Measurements from ENCODE around the gene RFPL4AL1. TPM values are rescaled to one million over a fixed set of nuclear protein-coding genes. Genes with fewer than 3 reads are reported as not detected.

The RFPL4AL1 gene
- total and polyA plus RNA-seq, 2 donors, result not detected

- DNase-seq (ENCODE audit: extremely low spot score), result no peak
- no peaks in the 10 kb centered on the region for H3K36me3 ChIP-seq (ENCODE audit: insufficient read depth)
- H3K4me3 ChIP-seq (ENCODE audit: low read depth, low read length), result no peak overlapping the region
- WGBS, result 89% methylated on average over 11 of the region's 11 CpGs
- H3K4me1 ChIP-seq (ENCODE audit: insufficient read depth), result no peaks in the 10 kb centered on the region
- no peak overlapping the region for H3K27ac ChIP-seq (ENCODE audit: low read depth)
Measured at GRCh38 chr19:55795021-55795420, 26.1 kb downstream of the RFPL4AL1 start.

DNA sequence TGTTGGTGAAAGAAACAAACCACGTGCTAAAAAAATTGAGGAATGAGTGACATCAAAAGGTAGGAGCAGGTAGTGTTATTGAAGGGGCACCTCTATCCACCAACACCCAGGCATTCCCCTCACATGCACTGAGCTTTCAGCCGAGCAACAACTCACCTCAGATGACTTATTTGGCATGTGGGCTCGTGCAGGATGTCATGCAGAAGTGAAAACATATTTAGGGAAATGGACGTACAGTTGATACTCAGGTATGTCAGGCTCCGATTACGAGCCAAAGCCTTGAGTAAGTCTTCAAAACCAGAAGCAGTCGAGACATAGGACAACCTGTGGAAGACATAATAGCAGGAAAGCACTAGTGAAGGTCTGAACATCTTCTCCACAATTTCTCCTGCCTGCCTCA is 32.5 kb downstream of the RFPL4AL1 start:
- Histone ChIP-seq H3K36me3 (ENCODE audit: insufficient read depth) (no peaks in the 10 kb centered on the region), H3K4me3 (ENCODE audit: low read depth, low read length) (no peak overlapping the region), H3K27ac (ENCODE audit: low read depth) (no peak overlapping the region), H3K4me1 (ENCODE audit: insufficient read depth) (no peaks in the 10 kb centered on the region)
- DNase-seq (ENCODE audit: extremely low spot score), result no peak
- 66% methylated on average over 7 of the region's 7 CpGs for WGBS

GRCh38 chr19:55802281-55802680 is 33.4 kb downstream of the RFPL4AL1 start:
- no peak overlapping the region for H3K27ac ChIP-seq (ENCODE audit: low read depth)
- H3K36me3 ChIP-seq (ENCODE audit: insufficient read depth), result no peaks in the 10 kb centered on the region
- no peak overlapping the region for H3K4me3 ChIP-seq (ENCODE audit: low read depth, low read length)
- no peaks in the 10 kb centered on the region for H3K4me1 ChIP-seq (ENCODE audit: insufficient read depth)
- WGBS, result 89% methylated on average over 2 of the region's 2 CpGs
- DNase-seq (ENCODE audit: extremely low spot score), result no peak

DNA sequence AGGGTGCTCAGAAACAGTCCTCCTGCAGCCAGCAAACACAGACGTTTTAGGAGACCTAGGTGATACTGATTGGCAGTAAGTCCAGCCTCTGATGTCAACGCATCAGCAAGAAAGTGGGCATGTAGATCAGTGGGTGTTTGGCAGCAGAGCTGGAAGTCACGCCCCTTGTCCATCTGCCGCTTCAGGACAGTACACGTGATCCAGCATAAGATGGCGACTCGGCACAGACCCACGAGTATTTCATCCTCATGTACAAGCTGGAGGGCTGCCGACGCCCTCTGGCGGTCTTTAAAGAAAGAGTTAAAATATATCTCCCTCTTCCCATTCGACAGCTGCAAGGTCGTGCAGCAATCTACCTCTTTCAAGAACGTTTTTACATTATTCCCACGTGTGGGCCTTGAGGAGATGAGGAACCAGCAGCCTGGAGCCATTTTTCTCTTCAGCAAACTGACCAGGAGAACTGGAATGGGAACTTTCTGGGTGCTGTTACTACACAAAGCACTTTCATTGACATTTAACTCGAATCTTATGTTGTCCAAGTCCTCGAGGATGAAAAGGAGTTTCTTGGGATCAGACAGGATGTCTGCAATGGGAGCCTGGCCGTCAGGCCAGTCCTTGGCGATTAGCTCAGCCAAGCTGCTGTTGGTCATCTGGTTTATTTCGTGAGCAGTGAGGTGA is 40.6 kb downstream of the RFPL4AL1 start:
- no peak for DNase-seq (ENCODE audit: extremely low spot score)

GRCh38 chr19:55811340-55811739 is 42.4 kb downstream of the RFPL4AL1 start:
- no peaks in the 10 kb centered on the region for H3K4me1 ChIP-seq (ENCODE audit: insufficient read depth)
- no peak overlapping the region for H3K4me3 ChIP-seq (ENCODE audit: low read depth, low read length)
- no peak for DNase-seq (ENCODE audit: extremely low spot score)
- no peaks in the 10 kb centered on the region for H3K36me3 ChIP-seq (ENCODE audit: insufficient read depth)
- 70% methylated on average over 3 of the region's 3 CpGs for WGBS
- H3K27ac ChIP-seq (ENCODE audit: low read depth), result no peak overlapping the region

More for the DNA sequence above, 40.6 kb downstream of the RFPL4AL1 start:
- Histone ChIP-seq H3K4me3 (ENCODE audit: low read depth, low read length) (no peak overlapping the region), H3K27ac (ENCODE audit: low read depth) (no peak overlapping the region), H3K4me1 (ENCODE audit: insufficient read depth) (no peaks in the 10 kb centered on the region), H3K36me3 (ENCODE audit: insufficient read depth) (no peaks in the 10 kb centered on the region)
- WGBS, result 31% methylated on average over 20 of the region's 20 CpGs

- WGBS, result 52% methylated on average over 7 of the region's 7 CpGs
- no peak for DNase-seq (ENCODE audit: extremely low spot score)
- H3K27ac ChIP-seq (ENCODE audit: low read depth), result no peak overlapping the region
- no peaks in the 10 kb centered on the region for H3K36me3 ChIP-seq (ENCODE audit: insufficient read depth)
- H3K4me1 ChIP-seq (ENCODE audit: insufficient read depth), result no peaks in the 10 kb centered on the region
- H3K4me3 ChIP-seq (ENCODE audit: low read depth, low read length), result no peak overlapping the region
Measured at GRCh38 chr19:55812449-55812848, 43.5 kb downstream of the RFPL4AL1 start.

DNA sequence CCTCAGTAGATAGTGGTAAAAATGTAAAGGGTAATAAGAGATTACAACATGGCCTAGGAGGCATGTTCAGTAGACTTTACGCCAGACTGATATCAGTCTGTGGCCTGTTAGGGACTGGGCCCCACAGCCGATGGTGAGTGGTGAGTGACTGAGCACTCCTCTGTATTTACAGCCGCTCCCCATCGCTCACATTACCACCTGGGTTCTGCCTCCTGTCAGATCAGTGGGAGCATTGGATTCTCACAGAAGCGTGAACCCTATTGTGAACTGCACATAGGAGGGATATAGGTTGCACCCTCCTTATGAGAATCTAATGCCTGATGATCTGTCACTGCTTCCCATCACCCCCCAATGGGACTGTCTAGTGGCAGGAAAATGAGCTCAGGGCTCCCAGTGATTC is 45.0 kb downstream of the RFPL4AL1 start:
- 89% methylated on average over 5 of the region's 5 CpGs for WGBS
- no peaks in the 10 kb centered on the region for H3K36me3 ChIP-seq (ENCODE audit: insufficient read depth)
- no peak for DNase-seq (ENCODE audit: extremely low spot score)

DNA sequence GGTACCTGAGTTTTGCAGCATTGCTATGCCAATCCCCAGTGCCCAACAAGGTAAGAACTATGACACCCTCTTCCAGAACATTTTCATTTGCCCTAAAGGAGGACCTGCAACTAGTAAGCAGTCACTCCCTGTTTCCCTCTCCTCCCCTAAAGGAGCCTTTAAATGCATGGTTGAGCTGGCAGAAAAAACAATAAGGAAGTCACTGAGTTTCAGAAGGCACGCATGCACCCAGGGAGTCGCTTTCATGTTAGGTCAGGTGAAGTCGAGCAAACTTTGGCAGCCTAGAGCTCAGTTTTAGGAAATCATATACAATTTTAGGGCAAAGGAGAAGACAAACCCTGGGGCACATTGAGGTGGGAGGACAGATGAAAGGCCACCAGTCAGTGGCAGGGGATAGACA is 51.1 kb downstream of the RFPL4AL1 start:
- Histone ChIP-seq H3K36me3 (ENCODE audit: insufficient read depth) (no peaks in the 10 kb centered on the region), H3K27ac (ENCODE audit: low read depth) (no peak overlapping the region), H3K4me1 (ENCODE audit: insufficient read depth) (no peaks in the 10 kb centered on the region), H3K4me3 (ENCODE audit: low read depth, low read length) (no peak overlapping the region)
- 81% methylated on average over 3 of the region's 3 CpGs for WGBS
- no peak for DNase-seq (ENCODE audit: extremely low spot score)

More for the DNA sequence above, 45.0 kb downstream of the RFPL4AL1 start:
- Histone ChIP-seq H3K27ac (ENCODE audit: low read depth) (no peak overlapping the region), H3K4me1 (ENCODE audit: insufficient read depth) (no peaks in the 10 kb centered on the region), H3K4me3 (ENCODE audit: low read depth, low read length) (no peak overlapping the region)

Other genes with a start within 250 kb of the RFPL4AL1 start
- not detected for gene SBK2, start 232.0 kb upstream of the RFPL4AL1 start, total RNA-seq
- not detected for gene SBK2, start 232.0 kb upstream of the RFPL4AL1 start, polyA plus RNA-seq
- not detected for gene SBK3, start 223.6 kb upstream of the RFPL4AL1 start, total RNA-seq
- 0.72 TPM for gene SBK3, start 223.6 kb upstream of the RFPL4AL1 start, polyA plus RNA-seq
- gene ZNF579, start 188.3 kb upstream of the RFPL4AL1 start, total RNA-seq, result 1.6 TPM
- 10.8 TPM for gene ZNF579, start 188.3 kb upstream of the RFPL4AL1 start, polyA plus RNA-seq
- 2.3 TPM for gene FIZ1, start 169.6 kb upstream of the RFPL4AL1 start, total RNA-seq
- 11.1 TPM for gene FIZ1, start 169.6 kb upstream of the RFPL4AL1 start, polyA plus RNA-seq
- gene ZNF524, start 168.8 kb upstream of the RFPL4AL1 start, total RNA-seq, result 5.7 TPM
- 30.9 TPM for gene ZNF524, start 168.8 kb upstream of the RFPL4AL1 start, polyA plus RNA-seq
- 2.1 TPM for gene ZNF865, start 163.5 kb upstream of the RFPL4AL1 start, total RNA-seq
- gene ZNF865, start 163.5 kb upstream of the RFPL4AL1 start, polyA plus RNA-seq, result 13.7 TPM
- gene ZNF784, start 144.6 kb upstream of the RFPL4AL1 start, total RNA-seq, result 4.7 TPM
- 9.7 TPM for gene ZNF784, start 144.6 kb upstream of the RFPL4AL1 start, polyA plus RNA-seq
- gene ZNF580, start 128.1 kb upstream of the RFPL4AL1 start, total RNA-seq, result 4.1 TPM
- gene ZNF580, start 128.1 kb upstream of the RFPL4AL1 start, polyA plus RNA-seq, result 49.0 TPM
- gene ZNF581, start 125.5 kb upstream of the RFPL4AL1 start, total RNA-seq, result 6.5 TPM
- gene ZNF581, start 125.5 kb upstream of the RFPL4AL1 start, polyA plus RNA-seq, result 21.8 TPM
- gene CCDC106, start 120.9 kb upstream of the RFPL4AL1 start, total RNA-seq, result 4.1 TPM
- 17.7 TPM for gene CCDC106, start 120.9 kb upstream of the RFPL4AL1 start, polyA plus RNA-seq
- 44.6 TPM for gene U2AF2, start 114.1 kb upstream of the RFPL4AL1 start, total RNA-seq
- gene U2AF2, start 114.1 kb upstream of the RFPL4AL1 start, polyA plus RNA-seq, result 129 TPM
- gene EPN1, start 93.9 kb upstream of the RFPL4AL1 start, total RNA-seq, result 23.4 TPM
- gene EPN1, start 93.9 kb upstream of the RFPL4AL1 start, polyA plus RNA-seq, result 106 TPM
- gene NLRP9, start 30.7 kb upstream of the RFPL4AL1 start, total RNA-seq, result not detected
- gene NLRP9, start 30.7 kb upstream of the RFPL4AL1 start, polyA plus RNA-seq, result not detected
- 0.58 TPM for gene RFPL4A, start 10.0 kb upstream of the RFPL4AL1 start, total RNA-seq
- gene RFPL4A, start 10.0 kb upstream of the RFPL4AL1 start, polyA plus RNA-seq, result not detected
- gene NLRP11, start 62.9 kb downstream of the RFPL4AL1 start, total RNA-seq, result not detected
- not detected for gene NLRP11, start 62.9 kb downstream of the RFPL4AL1 start, polyA plus RNA-seq
- gene NLRP4, start 67.4 kb downstream of the RFPL4AL1 start, total RNA-seq, result not detected
- gene NLRP4, start 67.4 kb downstream of the RFPL4AL1 start, polyA plus RNA-seq, result not detected
- gene NLRP13, start 163.2 kb downstream of the RFPL4AL1 start, total RNA-seq, result not detected
- gene NLRP13, start 163.2 kb downstream of the RFPL4AL1 start, polyA plus RNA-seq, result not detected
- not detected for gene NLRP8, start 178.7 kb downstream of the RFPL4AL1 start, total RNA-seq
- gene NLRP8, start 178.7 kb downstream of the RFPL4AL1 start, polyA plus RNA-seq, result not detected
- not detected for gene NLRP5, start 217.7 kb downstream of the RFPL4AL1 start, total RNA-seq
- not detected for gene NLRP5, start 217.7 kb downstream of the RFPL4AL1 start, polyA plus RNA-seq